Neural cell (in vitro differentiated cells): ENCODE data around the gene OPA1. TPM values are rescaled to one million over a fixed set of nuclear protein-coding genes. Genes with fewer than 3 reads are reported as not detected.

ENCODE experiments used
- H2AFZ ChIP-seq: fragments of 200-600, 300-800 bp; sonication (generic), shearing (Covaris generic); 2 replicates; pipeline ENCODE4 v1.6.0; 2014; ENCODE audit warnings: low read depth, mild to moderate bottlenecking, antibody characterized with exemption, low read length, moderate library complexity
- H3F3A ChIP-seq: fragments of 200-600 bp; shearing (Covaris generic); 2 replicates; pipeline ENCODE4 v1.6.1; 2016; ENCODE audit warnings: mild to moderate bottlenecking, moderate library complexity, mixed read lengths, antibody characterized with exemption, low read length; ENCODE audit not compliant: insufficient read depth, poor library complexity, severe bottlenecking
- H3K27ac ChIP-seq: fragments of 200-600, 300-800 bp; sonication (generic), shearing (Covaris generic); 2 replicates; pipeline ENCODE4 v1.5.1; 2014; ENCODE audit warnings: mild to moderate bottlenecking, low read length, moderate library complexity
- H3K27me3 ChIP-seq: fragments of 300-800, 200-600 bp; sonication (generic), shearing (Covaris generic); 2 replicates; pipeline ENCODE4 v1.6.0; 2014; ENCODE audit warnings: mild to moderate bottlenecking, low read depth, low read length, moderate library complexity; ENCODE audit not compliant: insufficient read depth
- H3K36me3 ChIP-seq: fragments of 300-800, 200-600 bp; sonication (generic), shearing (Covaris generic); 2 replicates; pipeline ENCODE4 v1.5.1; 2014; ENCODE audit warnings: mild to moderate bottlenecking, antibody characterized with exemption, low read length, moderate library complexity; ENCODE audit not compliant: insufficient read depth
- H3K4me2 ChIP-seq: fragments of 300-800, 200-600 bp; sonication (generic), shearing (Covaris generic); 2 replicates; pipeline ENCODE4 v1.6.0; 2014; ENCODE audit warnings: mild to moderate bottlenecking, low read length
- H3K4me3 ChIP-seq: fragments of 300-800, 200-600 bp; sonication (generic), shearing (Covaris generic); 2 replicates; pipeline ENCODE4 v1.5.1; 2014; ENCODE audit warnings: mild to moderate bottlenecking, low read length, moderate library complexity
- H3K79me2 ChIP-seq: fragments of 200-600 bp; shearing (Covaris generic); replicated peaks from 2 replicates; pipeline ENCODE4 v1.6.0; 2014; ENCODE audit warnings: mild to moderate bottlenecking, low read length, moderate library complexity; ENCODE audit not compliant: insufficient read depth
- H3K9ac ChIP-seq: fragments of 300-800, 200-600 bp; sonication (generic), shearing (Covaris generic); 2 replicates; pipeline ENCODE4 v1.6.1; 2016; ENCODE audit warnings: mild to moderate bottlenecking, low read length, mixed read lengths
- H3K9me2 ChIP-seq: fragments of 200-600 bp; shearing (Covaris generic); 2 replicates; pipeline ENCODE4 v1.6.1; 2016; ENCODE audit warnings: mild to moderate bottlenecking, low read length, mixed read lengths; ENCODE audit not compliant: insufficient read depth
- H3K9me3 ChIP-seq: fragments of 200-600, 300-800 bp; sonication (generic), shearing (Covaris generic); 2 replicates; pipeline ENCODE4 v1.6.1; 2016; ENCODE audit warnings: mild to moderate bottlenecking, mixed run types, low read length, moderate library complexity, mixed read lengths
- H4K20me1 ChIP-seq: fragments of 200-600 bp; shearing (Covaris generic); 2 replicates; pipeline ENCODE4 v1.6.1; 2016; ENCODE audit warnings: mild to moderate bottlenecking, mixed run types; ENCODE audit not compliant: insufficient read depth
- EP300 ChIP-seq: fragments of 450-650 bp; conservative IDR thresholded peaks from 2 replicates; pipeline ENCODE4 v1.6.1; 2014; ENCODE audit warnings: antibody characterized with exemption, mild to moderate bottlenecking, moderate library complexity; ENCODE audit not compliant: poor library complexity, severe bottlenecking
- EZH2 ChIP-seq: fragments of 200-600, 300-800 bp; shearing (Covaris generic), sonication (generic); IDR thresholded peaks from 2 replicates; pipeline ENCODE4 v1.6.1; 2014; ENCODE audit warnings: antibody characterized with exemption, low read length, borderline replicate concordance, mild to moderate bottlenecking; ENCODE audit not compliant: insufficient read depth, poor library complexity, severe bottlenecking
- MXI1 ChIP-seq: fragments of 450-650 bp; conservative IDR thresholded peaks from 2 replicates; pipeline ENCODE4 v1.6.1; 2014; ENCODE audit warnings: antibody characterized with exemption, mild to moderate bottlenecking; ENCODE audit not compliant: poor library complexity, severe bottlenecking
- POLR2AphosphoS5 ChIP-seq: IDR thresholded peaks from 2 replicates; pipeline ENCODE4 v1.6.1; 2012
- RAD21 ChIP-seq: fragments of 450-650 bp; conservative IDR thresholded peaks from 2 replicates; pipeline ENCODE4 v1.6.1; 2014; ENCODE audit warnings: antibody characterized with exemption, mild to moderate bottlenecking, moderate library complexity
- SMC3 ChIP-seq: fragments of 450-650 bp; conservative IDR thresholded peaks from 2 replicates; pipeline ENCODE4 v1.6.1; 2014; ENCODE audit warnings: antibody characterized with exemption, mild to moderate bottlenecking, moderate library complexity; ENCODE audit not compliant: poor library complexity
- TAF1 ChIP-seq: IDR thresholded peaks from 2 replicates; pipeline ENCODE4 v1.6.1; 2012; ENCODE audit warnings: low read depth
- polyA plus RNA-seq: library from polyadenylated mRNA; depleted of rRNA; stranded (reverse); fragments of >200 nt; gene quantifications from 2 replicates; pipeline ENCODE4 v1.2.3, GENCODE V29; 2014
- TF ChIP-seq, protein P1 (sequence below): fragments of 450-650 bp; IDR thresholded peaks from 2 replicates; pipeline ENCODE4 v1.5.1; 2014; ENCODE audit warnings: antibody characterized with exemption, mild to moderate bottlenecking, moderate library complexity; ENCODE audit not compliant: poor library complexity, severe bottlenecking
- TF ChIP-seq, protein P2 (sequence below): IDR thresholded peaks from 2 replicates; pipeline ENCODE4 v1.6.1; 2012; ENCODE audit warnings: borderline replicate concordance

Gene OPA1
- polyA plus RNA-seq, 1 donor from 2014 or later: 97.7 TPM

DNA sequence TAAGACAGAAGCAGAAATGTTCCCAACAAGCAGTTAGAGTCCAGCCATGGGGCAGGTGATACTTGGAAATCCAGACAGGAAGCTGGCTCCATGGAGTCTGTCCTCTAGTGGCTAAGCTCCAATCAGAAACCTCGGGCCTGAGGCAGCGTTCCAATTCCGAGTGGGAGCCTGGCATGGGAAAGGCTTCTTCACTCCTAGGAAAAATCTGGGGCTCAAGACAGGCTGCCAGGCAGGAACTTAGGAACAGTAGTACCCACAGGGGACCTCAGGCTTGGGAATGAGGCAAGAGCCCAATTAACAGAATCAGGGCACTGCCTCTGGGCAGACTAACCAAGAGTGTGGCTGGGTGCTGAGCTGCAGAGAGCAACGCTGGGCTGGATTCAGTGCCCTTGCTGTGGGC is 32.1 kb upstream of the OPA1 start:
- no peak overlapping the region for H3K27ac ChIP-seq
- H3F3A ChIP-seq: no peaks in the 10 kb centered on the region
- H3K4me3 ChIP-seq: no peak overlapping the region
- H3K27me3 ChIP-seq: no peaks in the 10 kb centered on the region
- H3K4me2 ChIP-seq: no peak overlapping the region
- TF ChIP-seq EZH2 (no peak), SMC3 (no peak), EP300 (no peak), MXI1 (no peak), POLR2AphosphoS5 (no peak), RAD21 (no peak), TAF1 (no peak)
- TF ChIP-seq, protein P1, sequence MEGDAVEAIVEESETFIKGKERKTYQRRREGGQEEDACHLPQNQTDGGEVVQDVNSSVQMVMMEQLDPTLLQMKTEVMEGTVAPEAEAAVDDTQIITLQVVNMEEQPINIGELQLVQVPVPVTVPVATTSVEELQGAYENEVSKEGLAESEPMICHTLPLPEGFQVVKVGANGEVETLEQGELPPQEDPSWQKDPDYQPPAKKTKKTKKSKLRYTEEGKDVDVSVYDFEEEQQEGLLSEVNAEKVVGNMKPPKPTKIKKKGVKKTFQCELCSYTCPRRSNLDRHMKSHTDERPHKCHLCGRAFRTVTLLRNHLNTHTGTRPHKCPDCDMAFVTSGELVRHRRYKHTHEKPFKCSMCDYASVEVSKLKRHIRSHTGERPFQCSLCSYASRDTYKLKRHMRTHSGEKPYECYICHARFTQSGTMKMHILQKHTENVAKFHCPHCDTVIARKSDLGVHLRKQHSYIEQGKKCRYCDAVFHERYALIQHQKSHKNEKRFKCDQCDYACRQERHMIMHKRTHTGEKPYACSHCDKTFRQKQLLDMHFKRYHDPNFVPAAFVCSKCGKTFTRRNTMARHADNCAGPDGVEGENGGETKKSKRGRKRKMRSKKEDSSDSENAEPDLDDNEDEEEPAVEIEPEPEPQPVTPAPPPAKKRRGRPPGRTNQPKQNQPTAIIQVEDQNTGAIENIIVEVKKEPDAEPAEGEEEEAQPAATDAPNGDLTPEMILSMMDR: no peak
- TF ChIP-seq, protein P2, sequence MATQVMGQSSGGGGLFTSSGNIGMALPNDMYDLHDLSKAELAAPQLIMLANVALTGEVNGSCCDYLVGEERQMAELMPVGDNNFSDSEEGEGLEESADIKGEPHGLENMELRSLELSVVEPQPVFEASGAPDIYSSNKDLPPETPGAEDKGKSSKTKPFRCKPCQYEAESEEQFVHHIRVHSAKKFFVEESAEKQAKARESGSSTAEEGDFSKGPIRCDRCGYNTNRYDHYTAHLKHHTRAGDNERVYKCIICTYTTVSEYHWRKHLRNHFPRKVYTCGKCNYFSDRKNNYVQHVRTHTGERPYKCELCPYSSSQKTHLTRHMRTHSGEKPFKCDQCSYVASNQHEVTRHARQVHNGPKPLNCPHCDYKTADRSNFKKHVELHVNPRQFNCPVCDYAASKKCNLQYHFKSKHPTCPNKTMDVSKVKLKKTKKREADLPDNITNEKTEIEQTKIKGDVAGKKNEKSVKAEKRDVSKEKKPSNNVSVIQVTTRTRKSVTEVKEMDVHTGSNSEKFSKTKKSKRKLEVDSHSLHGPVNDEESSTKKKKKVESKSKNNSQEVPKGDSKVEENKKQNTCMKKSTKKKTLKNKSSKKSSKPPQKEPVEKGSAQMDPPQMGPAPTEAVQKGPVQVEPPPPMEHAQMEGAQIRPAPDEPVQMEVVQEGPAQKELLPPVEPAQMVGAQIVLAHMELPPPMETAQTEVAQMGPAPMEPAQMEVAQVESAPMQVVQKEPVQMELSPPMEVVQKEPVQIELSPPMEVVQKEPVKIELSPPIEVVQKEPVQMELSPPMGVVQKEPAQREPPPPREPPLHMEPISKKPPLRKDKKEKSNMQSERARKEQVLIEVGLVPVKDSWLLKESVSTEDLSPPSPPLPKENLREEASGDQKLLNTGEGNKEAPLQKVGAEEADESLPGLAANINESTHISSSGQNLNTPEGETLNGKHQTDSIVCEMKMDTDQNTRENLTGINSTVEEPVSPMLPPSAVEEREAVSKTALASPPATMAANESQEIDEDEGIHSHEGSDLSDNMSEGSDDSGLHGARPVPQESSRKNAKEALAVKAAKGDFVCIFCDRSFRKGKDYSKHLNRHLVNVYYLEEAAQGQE: no peak
- no peaks in the 10 kb centered on the region for H3K9me2 ChIP-seq
- H4K20me1 ChIP-seq: no peaks in the 10 kb centered on the region
- no peak overlapping the region for H2AFZ ChIP-seq
- no peaks in the 10 kb centered on the region for H3K9me3 ChIP-seq
- H3K9ac ChIP-seq: no peak overlapping the region
- H3K36me3 ChIP-seq: no peaks in the 10 kb centered on the region
- H3K79me2 ChIP-seq: no peaks in the 10 kb centered on the region

- TF ChIP-seq, protein P2: no peak
- TF ChIP-seq EP300: no peak
- no peak for TF ChIP-seq POLR2AphosphoS5
- no peak for TF ChIP-seq TAF1
- TF ChIP-seq SMC3: no peak
- TF ChIP-seq MXI1: no peak
- TF ChIP-seq, protein P1: no peak
- TF ChIP-seq EZH2: no peak
- TF ChIP-seq RAD21: no peak
- Histone ChIP-seq H3K9ac (no peak overlapping the region), H3K4me2 (no peak overlapping the region), H3K27me3 (no peaks in the 10 kb centered on the region), H3F3A (no peaks in the 10 kb centered on the region), H3K79me2 (no peaks in the 10 kb centered on the region), H3K27ac (no peak overlapping the region), H3K9me2 (no peaks in the 10 kb centered on the region), H3K9me3 (no peaks in the 10 kb centered on the region), H3K4me3 (no peak overlapping the region), H4K20me1 (no peaks in the 10 kb centered on the region), H3K36me3 (no peaks in the 10 kb centered on the region), H2AFZ (no peak overlapping the region)
Measured at GRCh38 chr3:193563426-193563825, 29.6 kb upstream of the OPA1 start.
